ENCODE results near the gene ATP2B2. TPM values are rescaled to one million over a fixed set of nuclear protein-coding genes. Genes with fewer than 3 reads are reported as not detected.
A peak's percentile ranks its signal among the peaks of the same experiment; 100 is the strongest.

The ATP2B2 gene
- total RNA-seq, 1 donor from 2014 or later, result not detected

DNA sequence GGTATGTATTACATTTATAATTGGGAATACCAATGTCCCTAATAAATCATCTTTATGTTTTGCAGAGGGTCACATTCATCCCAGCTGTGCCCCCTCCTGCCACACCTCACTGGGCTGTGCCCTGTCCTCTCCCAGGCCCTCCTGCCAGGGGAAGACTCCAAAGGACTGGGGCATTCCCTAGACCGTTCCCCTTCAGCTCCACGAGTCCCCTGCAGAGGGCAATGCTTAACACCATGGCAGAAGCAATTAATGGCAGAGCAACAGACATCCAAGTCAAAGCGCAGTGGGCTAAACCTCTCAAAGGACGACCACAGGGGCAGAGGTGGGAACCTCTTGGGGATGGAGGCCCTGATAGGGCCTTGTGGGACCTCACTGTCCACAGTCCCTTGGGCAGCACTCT, 113.1 kb downstream of the ATP2B2 start:
- Mint-ChIP-seq H3K4me1 (peaks cover 4% of the 10 kb centered on the region), H3K4me3 (no peak overlapping the region), H3K36me3 (no peaks in the 10 kb centered on the region), H3K9me3 (no peaks in the 10 kb centered on the region), H3K27me3 (ENCODE audit: insufficient read depth, low read depth) (peaks cover 9% of the 10 kb centered on the region), H3K27ac (peak overlapping the region; percentile 53)
- TF ChIP-seq, protein P1, sequence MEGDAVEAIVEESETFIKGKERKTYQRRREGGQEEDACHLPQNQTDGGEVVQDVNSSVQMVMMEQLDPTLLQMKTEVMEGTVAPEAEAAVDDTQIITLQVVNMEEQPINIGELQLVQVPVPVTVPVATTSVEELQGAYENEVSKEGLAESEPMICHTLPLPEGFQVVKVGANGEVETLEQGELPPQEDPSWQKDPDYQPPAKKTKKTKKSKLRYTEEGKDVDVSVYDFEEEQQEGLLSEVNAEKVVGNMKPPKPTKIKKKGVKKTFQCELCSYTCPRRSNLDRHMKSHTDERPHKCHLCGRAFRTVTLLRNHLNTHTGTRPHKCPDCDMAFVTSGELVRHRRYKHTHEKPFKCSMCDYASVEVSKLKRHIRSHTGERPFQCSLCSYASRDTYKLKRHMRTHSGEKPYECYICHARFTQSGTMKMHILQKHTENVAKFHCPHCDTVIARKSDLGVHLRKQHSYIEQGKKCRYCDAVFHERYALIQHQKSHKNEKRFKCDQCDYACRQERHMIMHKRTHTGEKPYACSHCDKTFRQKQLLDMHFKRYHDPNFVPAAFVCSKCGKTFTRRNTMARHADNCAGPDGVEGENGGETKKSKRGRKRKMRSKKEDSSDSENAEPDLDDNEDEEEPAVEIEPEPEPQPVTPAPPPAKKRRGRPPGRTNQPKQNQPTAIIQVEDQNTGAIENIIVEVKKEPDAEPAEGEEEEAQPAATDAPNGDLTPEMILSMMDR (IDR thresholded peaks at IDR 0.05), result no peak
- Histone ChIP-seq H3K79me2 (ENCODE audit: low read depth) (no peaks in the 10 kb centered on the region), H3K4me1 (no peaks in the 10 kb centered on the region), H4K20me1 (ENCODE audit: low read depth) (no peaks in the 10 kb centered on the region), H3K36me3 (no peaks in the 10 kb centered on the region), H3K27me3 (no peaks in the 10 kb centered on the region), H3K9me3 (ENCODE audit: low read depth) (no peaks in the 10 kb centered on the region), H2AFZ (replicated peaks) (no peak overlapping the region), H3K4me2 (no peak overlapping the region), H3K4me3 (no peak overlapping the region), H3K27ac (no peak overlapping the region), H3K9ac (no peak overlapping the region), H3F3A (ENCODE audit: low read depth) (no peaks in the 10 kb centered on the region)
- DNase-seq (ENCODE audit: low spot score), result peak; percentile 29

- Mint-ChIP-seq H3K4me1 (peaks cover 4% of the 10 kb centered on the region), H3K9me3 (no peaks in the 10 kb centered on the region), H3K27ac (peak overlapping the region; percentile 37), H3K36me3 (no peaks in the 10 kb centered on the region), H3K4me3 (no peak overlapping the region), H3K27me3 (ENCODE audit: insufficient read depth, low read depth) (peaks cover 12% of the 10 kb centered on the region)
- no peaks in the 10 kb centered on the region for H3K4me1 ChIP-seq
- TF ChIP-seq EZH2 (IDR thresholded peaks at IDR 0.05) (no peak), EZH2phosphoT487 (IDR thresholded peaks at IDR 0.05) (no peak)
- TF ChIP-seq, protein P1 (IDR thresholded peaks at IDR 0.05), result no peak
- H3K27me3 ChIP-seq, result no peaks in the 10 kb centered on the region
- H3K27ac ChIP-seq, result no peak overlapping the region
- H4K20me1 ChIP-seq (ENCODE audit: low read depth), result no peaks in the 10 kb centered on the region
- no peaks in the 10 kb centered on the region for H3K9me3 ChIP-seq (ENCODE audit: low read depth)
- no peak overlapping the region for H3K4me3 ChIP-seq
- no peaks in the 10 kb centered on the region for H3K79me2 ChIP-seq (ENCODE audit: low read depth)
- no peaks in the 10 kb centered on the region for H3K36me3 ChIP-seq
- no peak overlapping the region for H3K9ac ChIP-seq
- DNase-seq (ENCODE audit: low spot score), result no peak
- no peak overlapping the region for H3K4me2 ChIP-seq
- H2AFZ ChIP-seq (replicated peaks), result no peak overlapping the region
- H3F3A ChIP-seq (ENCODE audit: low read depth), result no peaks in the 10 kb centered on the region
These were observed 114.0 kb downstream of the ATP2B2 start for GRCh38 chr3:10391391-10391790.

DNA sequence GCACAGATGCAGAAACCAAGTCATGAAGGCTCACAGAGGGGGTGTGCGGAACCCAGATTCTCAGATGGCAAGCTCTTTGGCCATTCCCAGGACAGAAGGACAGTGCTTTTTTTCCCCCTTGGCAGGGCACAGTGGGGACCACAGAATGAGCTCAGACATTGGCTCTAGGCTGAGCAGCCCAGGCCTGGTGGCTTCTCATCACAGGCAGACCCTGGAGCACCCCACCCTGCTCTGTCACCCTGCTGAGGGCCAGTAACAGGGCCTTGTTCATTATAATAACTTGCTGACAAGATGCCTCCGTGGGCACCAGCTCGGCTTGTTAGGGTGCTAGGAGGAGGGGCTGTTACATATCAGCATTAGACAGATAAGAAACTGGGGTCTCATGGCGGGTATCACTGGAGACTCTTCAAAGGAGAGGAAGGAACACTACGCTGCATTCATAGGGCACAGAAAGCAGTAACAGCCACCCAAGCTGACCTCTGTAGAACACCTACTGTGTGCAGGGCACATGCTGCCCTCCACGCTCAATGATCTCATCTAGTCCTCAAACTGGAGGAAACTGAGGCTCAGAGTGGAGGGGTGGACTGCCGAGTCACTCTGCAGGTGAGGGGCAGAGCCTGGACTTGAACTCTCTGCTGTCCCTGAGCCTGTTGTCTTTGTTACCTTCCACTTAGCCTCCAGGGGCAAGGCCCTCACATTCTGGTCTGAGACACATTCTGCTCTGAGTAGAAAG, 114.6 kb downstream of the ATP2B2 start:
- Histone ChIP-seq H3K9ac (no peak overlapping the region), H2AFZ (replicated peaks) (no peak overlapping the region), H3K27me3 (no peaks in the 10 kb centered on the region), H3K4me2 (no peak overlapping the region), H4K20me1 (ENCODE audit: low read depth) (no peaks in the 10 kb centered on the region), H3K36me3 (no peaks in the 10 kb centered on the region), H3K4me1 (no peaks in the 10 kb centered on the region), H3K79me2 (ENCODE audit: low read depth) (no peaks in the 10 kb centered on the region), H3K4me3 (no peak overlapping the region), H3K27ac (no peak overlapping the region), H3F3A (ENCODE audit: low read depth) (no peaks in the 10 kb centered on the region), H3K9me3 (ENCODE audit: low read depth) (no peaks in the 10 kb centered on the region)
- no peaks in the 10 kb centered on the region for H3K9me3 Mint-ChIP-seq
- H3K36me3 Mint-ChIP-seq, result no peaks in the 10 kb centered on the region
- peak overlapping the region; percentile 37 for H3K27ac Mint-ChIP-seq
- H3K27me3 Mint-ChIP-seq (ENCODE audit: insufficient read depth, low read depth), result peaks cover 12% of the 10 kb centered on the region
- TF ChIP-seq EZH2phosphoT487 (IDR thresholded peaks at IDR 0.05) (no peak), EZH2 (IDR thresholded peaks at IDR 0.05) (no peak)
- TF ChIP-seq, protein P1 (IDR thresholded peaks at IDR 0.05), result no peak
- no peak overlapping the region for H3K4me3 Mint-ChIP-seq
- H3K4me1 Mint-ChIP-seq, result peaks cover 4% of the 10 kb centered on the region
- DNase-seq (ENCODE audit: low spot score), result no peak
